Measurements from ENCODE around the gene RGS19. TPM values are rescaled to one million over a fixed set of nuclear protein-coding genes. Genes with fewer than 3 reads are reported as not detected.

Gene RGS19
- total RNA-seq, 2 experiments from 2014 or later = 20.6 to 23.5 TPM

DNA sequence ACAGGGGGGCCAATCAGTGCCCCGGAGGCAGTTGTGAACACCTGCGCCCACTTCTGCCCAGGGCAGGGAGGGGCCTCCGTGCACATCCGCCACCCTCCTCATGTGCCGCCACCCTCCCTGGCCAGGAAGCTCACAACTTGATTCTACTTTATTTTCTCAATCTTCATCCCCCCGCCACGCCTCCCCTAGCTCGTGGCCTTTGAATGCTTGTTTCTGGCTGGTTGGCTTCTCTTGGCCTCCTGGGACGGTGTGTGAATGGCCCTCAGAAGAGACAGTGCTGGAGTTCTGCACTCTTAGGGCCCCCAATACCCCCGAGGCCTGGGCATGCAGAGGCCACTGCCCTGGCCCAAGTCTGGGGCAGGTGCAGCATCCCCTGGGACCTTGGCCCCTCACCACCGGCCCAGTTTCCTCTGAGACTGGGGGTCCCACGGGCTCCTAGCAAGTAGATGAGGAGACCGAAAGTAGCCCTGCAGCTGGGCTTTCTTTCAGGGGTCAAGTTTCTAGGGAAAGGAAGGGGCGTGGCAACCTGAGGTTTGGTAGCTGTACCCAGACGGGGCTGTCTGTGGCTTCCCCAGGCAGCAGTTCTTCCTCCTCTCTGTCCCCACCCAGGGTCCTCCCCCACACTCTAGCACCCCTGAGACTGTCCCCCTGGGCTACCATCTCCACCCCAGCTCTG, 1.3 kb downstream of the RGS19 start:
- Mint-ChIP-seq H3K36me3 (ENCODE audit: low read depth) (peaks cover 2% of the 10 kb centered on the region), H3K27ac (peak overlapping the region; percentile 93), H3K9me3 (no peaks in the 10 kb centered on the region), H3K27me3 (ENCODE audit: low read depth) (no peaks in the 10 kb centered on the region), H3K4me1 (ENCODE audit: low read depth) (peaks cover 32% of the 10 kb centered on the region), H3K4me3 (peak overlapping the region; percentile 87)
- intact Hi-C loops (cut with micrococcal nuclease) = loop anchor here (1.0 to 5.0 kb wide), 3 partner anchors 15 to 341 kb away; partner anchors contain the start of genes LIME1, PRPF6, SLC2A4RG and TCEA2
- CTCF ChIA-PET = interaction anchor here (1.0 to 2.2 kb wide), 5 partner anchors 21 to 97 kb away, joined by 3 to 9 read pairs (median 5); partner anchors contain the start of gene PRPF6
- DNase-seq = peak; percentile 76

- Mint-ChIP-seq H3K27me3 (ENCODE audit: low read depth) (no peaks in the 10 kb centered on the region), H3K9me3 (no peaks in the 10 kb centered on the region), H3K4me1 (ENCODE audit: low read depth) (peaks cover 27% of the 10 kb centered on the region), H3K27ac (peak overlapping the region; percentile 93), H3K4me3 (peak overlapping the region; percentile 87), H3K36me3 (ENCODE audit: low read depth) (peaks cover 2% of the 10 kb centered on the region)
- DNase-seq = no peak
- intact Hi-C loops (cut with micrococcal nuclease) = loop anchor here (1.0 to 5.0 kb wide), 2 partner anchors 14 to 340 kb away; partner anchors contain the start of genes LIME1, SLC2A4RG and TCEA2
- CTCF ChIA-PET = interaction anchor here (1.8 to 2.2 kb wide), 2 partner anchors 39 to 97 kb away, joined by 6 to 9 read pairs; partner anchors contain the start of gene PRPF6
These were observed 1.8 kb downstream of the RGS19 start for GRCh38 chr20:64077541-64077875.

- Mint-ChIP-seq H3K27me3 (ENCODE audit: low read depth) (no peaks in the 10 kb centered on the region), H3K4me3 (peak overlapping the region; percentile 87), H3K36me3 (ENCODE audit: low read depth) (peaks cover 2% of the 10 kb centered on the region), H3K4me1 (ENCODE audit: low read depth) (peaks cover 23% of the 10 kb centered on the region), H3K27ac (peak overlapping the region; percentile 93), H3K9me3 (no peaks in the 10 kb centered on the region)
- intact Hi-C loops (cut with micrococcal nuclease) = loop anchor here (1.0 to 5.0 kb wide), 2 partner anchors 14 to 340 kb away; partner anchors contain the start of genes LIME1, SLC2A4RG and TCEA2
- CTCF ChIA-PET = interaction anchor here (2.2 to 2.4 kb wide), 2 partner anchors 38 to 97 kb away, joined by 5 to 9 read pairs; partner anchors contain the start of gene PRPF6
- DNase-seq = peak; percentile 76
These were observed 2.2 kb downstream of the RGS19 start for GRCh38 chr20:64077094-64077493.

- no peaks in the 10 kb centered on the region for H3K9me3 Mint-ChIP-seq
- H3K4me1 Mint-ChIP-seq (ENCODE audit: low read depth) = peaks cover 19% of the 10 kb centered on the region
- no peak for DNase-seq
- peak overlapping the region; percentile 93 for H3K27ac Mint-ChIP-seq
- CTCF ChIA-PET = interaction anchor here (2.2 to 2.4 kb wide), 2 partner anchors 38 to 96 kb away, joined by 5 to 9 read pairs; partner anchors contain the start of gene PRPF6
- peaks cover 2% of the 10 kb centered on the region for H3K36me3 Mint-ChIP-seq (ENCODE audit: low read depth)
- no peaks in the 10 kb centered on the region for H3K27me3 Mint-ChIP-seq (ENCODE audit: low read depth)
- intact Hi-C loops (cut with micrococcal nuclease) = loop anchor here (5.0 kb wide), 1 partner anchor 339 kb away; the partner anchor contains the start of genes LIME1 and SLC2A4RG
- peak overlapping the region; percentile 87 for H3K4me3 Mint-ChIP-seq
These were observed 3.0 kb downstream of the RGS19 start for GRCh38 chr20:64076061-64076997.

DNA sequence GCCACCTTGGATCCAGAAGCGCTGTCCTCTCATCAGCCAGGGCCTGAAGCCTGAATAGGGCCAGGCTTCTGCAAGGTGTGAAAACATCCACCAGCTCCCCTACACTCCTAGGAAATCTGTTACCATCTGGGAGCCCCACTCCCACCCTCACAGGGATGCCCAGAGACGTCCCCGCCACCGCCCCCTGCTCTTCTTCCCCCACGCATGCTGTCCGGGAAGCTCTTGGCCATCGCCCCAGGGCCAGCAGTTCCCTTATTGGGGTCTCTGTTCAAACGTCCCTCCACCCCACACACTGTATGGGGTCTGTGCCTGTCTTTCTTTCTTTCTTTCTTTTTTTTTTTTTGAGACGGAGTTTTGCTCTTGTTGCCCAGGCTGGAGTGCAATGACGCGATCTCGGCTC, 3.8 kb downstream of the RGS19 start:
- peaks cover 17% of the 10 kb centered on the region for H3K4me1 Mint-ChIP-seq (ENCODE audit: low read depth)
- H3K27ac Mint-ChIP-seq = peak overlapping the region; percentile 73
- DNase-seq = no peak
- peak overlapping the region; percentile 87 for H3K4me3 Mint-ChIP-seq
- CTCF ChIA-PET = interaction anchor here (2.4 kb wide), 1 partner anchor 95 kb away, joined by 5 read pairs; the partner anchor contains the start of gene PRPF6
- peaks cover 2% of the 10 kb centered on the region for H3K36me3 Mint-ChIP-seq (ENCODE audit: low read depth)
- intact Hi-C loops (cut with micrococcal nuclease) = loop anchor here (5.0 kb wide), 1 partner anchor 338 kb away; the partner anchor contains the start of genes LIME1 and SLC2A4RG
- H3K27me3 Mint-ChIP-seq (ENCODE audit: low read depth) = no peaks in the 10 kb centered on the region
- H3K9me3 Mint-ChIP-seq = no peaks in the 10 kb centered on the region

GRCh38 chr20:64074963-64075362, 4.4 kb downstream of the RGS19 start:
- no peaks in the 10 kb centered on the region for H3K9me3 Mint-ChIP-seq
- H3K27me3 Mint-ChIP-seq (ENCODE audit: low read depth) = no peaks in the 10 kb centered on the region
- DNase-seq = no peak
- CTCF ChIA-PET = interaction anchor here (0.6 to 2.4 kb wide), 2 partner anchors 94 to 471 kb away, joined by 4 to 5 read pairs; partner anchors contain the start of gene PRPF6
- H3K4me3 Mint-ChIP-seq = no peak overlapping the region
- H3K4me1 Mint-ChIP-seq (ENCODE audit: low read depth) = peaks cover 13% of the 10 kb centered on the region
- intact Hi-C loops (cut with micrococcal nuclease) = loop anchor here (5.0 kb wide), 1 partner anchor 338 kb away; the partner anchor contains the start of genes LIME1 and SLC2A4RG
- peaks cover 2% of the 10 kb centered on the region for H3K36me3 Mint-ChIP-seq (ENCODE audit: low read depth)
- no peak overlapping the region for H3K27ac Mint-ChIP-seq

DNA sequence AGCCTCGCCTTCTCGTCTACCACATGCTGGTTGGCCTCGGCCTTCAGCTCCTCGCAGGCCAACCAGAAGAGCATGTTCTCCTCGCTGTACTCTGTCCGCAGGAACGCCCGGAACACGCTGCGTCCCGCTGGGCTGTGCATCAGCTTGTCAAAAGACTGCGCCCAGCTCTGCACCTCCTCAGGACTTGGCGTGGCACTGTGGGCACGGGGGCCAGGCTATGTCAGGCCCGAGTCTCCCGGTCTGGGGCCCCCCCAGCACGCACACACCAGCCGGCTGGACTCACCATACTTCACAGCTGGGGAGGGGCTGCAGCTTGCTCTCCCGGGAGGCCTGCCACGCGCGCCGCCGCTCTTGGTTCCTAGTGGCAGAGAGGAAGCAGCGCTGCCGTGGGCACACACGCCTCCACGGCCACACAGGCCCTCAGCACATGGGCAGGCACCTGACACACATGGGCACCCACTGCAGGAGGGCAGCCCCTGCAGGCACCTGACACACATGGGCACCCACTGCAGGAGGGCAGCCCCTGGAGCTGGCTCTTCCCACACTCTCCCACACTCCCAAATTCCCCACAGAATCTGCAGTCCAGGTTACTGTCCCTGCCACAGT, 5.0 kb downstream of the RGS19 start:
- DNase-seq = no peak
- Mint-ChIP-seq H3K36me3 (ENCODE audit: low read depth) (peaks cover 2% of the 10 kb centered on the region), H3K4me1 (ENCODE audit: low read depth) (peaks cover 13% of the 10 kb centered on the region), H3K4me3 (no peak overlapping the region), H3K9me3 (no peaks in the 10 kb centered on the region), H3K27ac (no peak overlapping the region), H3K27me3 (ENCODE audit: low read depth) (no peaks in the 10 kb centered on the region)
- CTCF ChIA-PET = interaction anchor here (0.6 kb wide), 1 partner anchor 470 kb away, joined by 4 read pairs; no protein-coding TSS in a partner anchor
- intact Hi-C loops (cut with micrococcal nuclease) = no loop called here

DNA sequence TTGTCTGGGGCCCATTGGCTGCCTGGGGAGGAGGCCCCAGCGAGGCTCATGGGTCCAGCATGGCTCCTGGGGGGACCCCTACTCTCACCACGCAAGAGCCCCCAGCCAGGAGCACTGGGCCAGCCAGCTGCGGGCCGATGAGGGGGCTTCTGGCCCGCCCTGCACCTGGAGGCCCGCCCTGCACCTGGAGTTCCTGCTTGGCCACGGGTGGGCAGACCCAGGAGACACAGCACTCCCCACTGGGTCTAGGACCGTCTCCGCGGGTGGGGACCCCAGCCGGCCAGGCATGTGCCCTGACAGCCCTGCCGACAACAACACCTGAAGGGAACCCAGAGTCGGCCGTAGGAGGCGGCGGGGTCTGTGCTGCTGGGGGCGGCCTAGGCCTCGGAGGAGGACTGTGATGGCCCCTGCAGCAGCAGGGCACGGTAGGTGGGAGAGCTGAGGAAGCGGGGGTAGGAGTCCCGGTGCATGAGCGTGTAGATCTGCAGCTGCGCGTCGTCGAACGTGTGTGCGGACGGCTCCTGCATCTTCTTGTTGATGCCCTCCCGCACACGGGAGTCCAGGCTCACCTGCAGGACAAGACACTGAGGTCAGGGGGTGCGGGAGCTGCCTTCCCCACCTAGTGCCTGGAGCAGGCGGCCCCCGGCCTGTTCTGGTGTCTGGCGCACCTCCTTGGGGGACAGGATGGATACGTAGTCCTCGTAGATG, 5.7 kb downstream of the RGS19 start:
- peaks cover 10% of the 10 kb centered on the region for H3K4me1 Mint-ChIP-seq (ENCODE audit: low read depth)
- CTCF ChIA-PET = no interaction called here
- no peak overlapping the region for H3K27ac Mint-ChIP-seq
- no peak overlapping the region for H3K4me3 Mint-ChIP-seq
- no peak for DNase-seq
- peaks cover 2% of the 10 kb centered on the region for H3K36me3 Mint-ChIP-seq (ENCODE audit: low read depth)
- no peaks in the 10 kb centered on the region for H3K9me3 Mint-ChIP-seq
- H3K27me3 Mint-ChIP-seq (ENCODE audit: low read depth) = no peaks in the 10 kb centered on the region
- intact Hi-C loops (cut with micrococcal nuclease) = no loop called here

GRCh38 chr20:64072498-64073063, 6.7 kb downstream of the RGS19 start:
- intact Hi-C loops (cut with micrococcal nuclease) = no loop called here
- peaks cover 2% of the 10 kb centered on the region for H3K36me3 Mint-ChIP-seq (ENCODE audit: low read depth)
- CTCF ChIA-PET = interaction anchor here (1.0 kb wide), 1 partner anchor 33 kb away, joined by 4 read pairs; no protein-coding TSS in a partner anchor
- H3K4me1 Mint-ChIP-seq (ENCODE audit: low read depth) = peaks cover 9% of the 10 kb centered on the region
- no peak overlapping the region for H3K4me3 Mint-ChIP-seq
- no peaks in the 10 kb centered on the region for H3K9me3 Mint-ChIP-seq
- no peak for DNase-seq
- no peak overlapping the region for H3K27ac Mint-ChIP-seq
- no peaks in the 10 kb centered on the region for H3K27me3 Mint-ChIP-seq (ENCODE audit: low read depth)

DNA sequence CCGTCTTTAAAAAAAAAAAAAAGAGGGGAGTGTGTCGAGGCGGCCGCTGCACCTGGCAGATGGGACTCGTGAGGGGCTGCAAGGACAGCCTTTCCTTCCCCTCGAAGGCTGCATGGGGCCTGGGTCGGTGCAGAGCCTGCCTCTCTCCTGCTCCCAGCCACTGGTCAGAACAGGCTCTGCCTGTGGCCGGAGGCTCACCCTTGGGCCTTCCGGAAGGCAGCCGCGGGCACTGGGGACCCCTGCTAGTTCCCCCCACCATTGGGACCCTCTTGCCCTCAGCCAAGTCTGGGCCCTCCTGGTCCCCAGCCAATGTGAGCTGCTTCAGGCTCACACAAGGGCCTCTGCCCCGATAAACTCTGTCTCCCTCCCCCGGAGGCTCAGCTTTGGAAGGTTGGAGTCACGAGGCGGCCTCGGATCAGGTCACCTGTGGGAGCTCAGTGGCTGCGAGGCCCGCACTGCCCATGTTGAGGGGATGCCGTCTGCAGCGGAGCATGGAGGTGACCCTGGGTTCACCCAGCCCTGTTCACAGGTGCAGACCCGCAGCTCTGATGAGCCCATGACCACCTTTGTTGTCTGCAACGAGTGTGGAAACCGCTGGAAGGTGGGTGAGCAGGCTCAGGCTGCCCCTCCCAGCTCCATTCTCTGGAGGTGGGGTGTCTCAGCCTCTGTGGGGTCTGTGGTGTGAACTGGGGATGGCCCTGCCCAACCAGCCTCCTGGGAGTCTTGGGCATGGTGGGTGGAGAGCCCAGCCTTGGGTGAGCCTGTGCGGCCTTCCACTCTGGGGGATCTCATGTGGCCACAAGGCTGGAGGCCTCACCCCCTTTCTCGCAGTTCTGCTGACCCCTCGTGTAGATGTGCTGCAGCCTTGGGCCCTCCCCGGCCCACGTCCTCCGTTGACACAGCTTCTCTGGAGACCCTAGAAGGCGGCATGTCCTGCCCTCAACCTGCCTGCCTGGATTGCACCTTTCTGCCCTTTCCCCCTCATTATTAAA, 7.7 kb downstream of the RGS19 start:
- H3K9me3 Mint-ChIP-seq = no peaks in the 10 kb centered on the region
- DNase-seq = no peak
- CTCF ChIA-PET = interaction anchor here (1.0 kb wide), 1 partner anchor 32 kb away, joined by 4 read pairs; no protein-coding TSS in a partner anchor
- H3K27ac Mint-ChIP-seq = no peak overlapping the region
- no peaks in the 10 kb centered on the region for H3K27me3 Mint-ChIP-seq (ENCODE audit: low read depth)
- H3K36me3 Mint-ChIP-seq (ENCODE audit: low read depth) = peaks cover 2% of the 10 kb centered on the region
- intact Hi-C loops (cut with micrococcal nuclease) = no loop called here
- H3K4me3 Mint-ChIP-seq = no peak overlapping the region
- peaks cover 17% of the 10 kb centered on the region for H3K4me1 Mint-ChIP-seq (ENCODE audit: low read depth)
